K562 (cell line): ENCODE data around the gene ADGRG1. TPM values are rescaled to one million over a fixed set of nuclear protein-coding genes. Genes with fewer than 3 reads are reported as not detected.
A peak's percentile ranks its signal among the peaks of the same experiment; 100 is the strongest.

Source experiments
- CHD7 ChIP-seq: fragments of 200-600 bp; sonication (generic); IDR thresholded peaks from one replicate; pipeline ENCODE4 v1.6.1; 2012; ENCODE audit warnings: mild to moderate bottlenecking, low read depth, low read length, inconsistent platforms
- EZH2 ChIP-seq: IDR thresholded peaks from 2 replicates; pipeline ENCODE4 v1.6.1; 2012; ENCODE audit warnings: low read depth, mild to moderate bottlenecking, inconsistent platforms, low read length, borderline replicate concordance
- ID3 ChIP-seq, 2 experiments: fragments of 250-450 bp in 1 of 2; fragments of 450-650 bp in 1 of 2; sonication (Bioruptor Pico) in 1 of 2; IDR thresholded peaks; 2 replicates each; pipeline versions ENCODE4 v1.6.1 to v1.8.0; 2016 to 2021; ENCODE audit warnings: mild to moderate bottlenecking in 2 of 2, moderate library complexity in 2 of 2, missing compliant biosample characterization in 1 of 2, missing genetic modification characterization in 1 of 2
- KDM4B ChIP-seq, 2 experiments: fragments of 450-650 bp in 1 of 2; sonication (generic) in 1 of 2; IDR thresholded peaks; 2 replicates each; pipeline ENCODE4 v1.6.1; 2016 to 2017; ENCODE audit warnings: borderline replicate concordance in 2 of 2, antibody characterized with exemption in 1 of 2, low read depth in 1 of 2, mild to moderate bottlenecking in 1 of 2
- LEF1 ChIP-seq: fragments of 450-650 bp; IDR thresholded peaks from 2 replicates; pipeline ENCODE4 v1.6.1; 2016; ENCODE audit warnings: mild to moderate bottlenecking
- MYBL2 ChIP-seq, 2 experiments: fragments of 450-650 bp in 1 of 2; sonication (generic) in 1 of 2; formaldehyde crosslinking in 1 of 2; IDR thresholded peaks; 2 replicates each; pipeline versions ENCODE4 v1.6.1 to v1.8.1; 2017 to 2022; ENCODE audit warnings: borderline replicate concordance in 1 of 2, inconsistent platforms in 1 of 2, low read depth in 1 of 2, mild to moderate bottlenecking in 1 of 2, missing genetic modification reagents in 1 of 2, moderate library complexity in 1 of 2
- NFRKB ChIP-seq: fragments of 450-650 bp; IDR thresholded peaks from 2 replicates; pipeline ENCODE4 v1.6.1; 2016; ENCODE audit warnings: low read depth
- POLR2AphosphoS5 ChIP-seq: IDR thresholded peaks from 2 replicates; pipeline ENCODE4 v1.6.1; 2011; ENCODE audit warnings: mild to moderate bottlenecking, low read depth, low read length, moderate library complexity; ENCODE audit not compliant: control insufficient read depth, insufficient read depth
- POLR3G ChIP-seq: IDR thresholded peaks from 2 replicates; pipeline ENCODE4 v1.6.1; 2011; ENCODE audit not compliant: insufficient read length, insufficient replicate concordance; ENCODE audit errors: extremely low read depth
- RFX5 ChIP-seq: IDR thresholded peaks from 2 replicates; pipeline ENCODE4 v1.6.1; 2011; ENCODE audit warnings: low read depth, mild to moderate bottlenecking, improper control_type of control experiment, low read length
- SMAD4 ChIP-seq: fragments of 250-450 bp; sonication (Bioruptor Pico); conservative IDR thresholded peaks from 2 replicates; pipeline ENCODE4 v1.8.0; 2021; ENCODE audit warnings: inconsistent platforms, mild to moderate bottlenecking, moderate library complexity
- TSC22D4 ChIP-seq: fragments of 450-650 bp; IDR thresholded peaks from 2 replicates; pipeline ENCODE4 v1.6.1; 2016; ENCODE audit warnings: missing genetic modification characterization, missing biosample characterization, control low read depth
- ZKSCAN1 ChIP-seq: fragments of 150-350 bp; IDR thresholded peaks from 2 replicates; pipeline ENCODE4 v1.6.1; 2016; ENCODE audit warnings: low read depth, low read length
- ZNF57 ChIP-seq: fragments of 450-650 bp; formaldehyde crosslinking; IDR thresholded peaks from 2 replicates; pipeline ENCODE4 v1.4.0; 2020; ENCODE audit warnings: mild to moderate bottlenecking, moderate library complexity
- ZNF764 ChIP-seq: fragments of 250-450 bp; sonication (Bioruptor Pico); IDR thresholded peaks from 2 replicates; pipeline ENCODE4 v1.4.0; 2020; ENCODE audit warnings: low read depth, mild to moderate bottlenecking, moderate library complexity
- polyA plus RNA-seq, 8 experiments: library from polyadenylated mRNA; depleted of rRNA in 4 of 8; stranded (reverse) in 5 of 8; unstranded in 3 of 8; fragments of >200 nt; fragmentation: Nextera tagmentation in 2 of 8; fragmentation: Illumina TruSeq in 1 of 8; extraction: Ambion mirVana in 2 of 8; extraction: Trizol in 1 of 8; gene quantifications; 2 replicates each; pipeline versions ENCODE4 v1.2.1 to v1.2.3, GENCODE V29; 2011 to 2014; ENCODE audit warnings: inconsistent platforms in 1 of 8, missing spikeins in 1 of 8
- total RNA-seq, 7 experiments: library from RNA; depleted of rRNA in 6 of 7; stranded (reverse); fragments of >200 nt in 6 of 7; fragmentation: Illumina TruSeq in 2 of 7; extraction: Trizol in 2 of 7; gene quantifications; 2 replicates each; pipeline versions ENCODE4 v1.2.1 to v1.2.3, GENCODE V29; 2011 to 2021; ENCODE audit warnings: low replicate concordance in 1 of 7

ADGRG1 gene
- total and polyA plus RNA-seq, 9 of the 15 experiments (the other 6 are each of a cell fraction or from before 2014, with no cell fraction given) = 0.04 to 0.31 (median 0.16) TPM; not detected in 6

- TF ChIP-seq CHD7 (no peak), EZH2 (no peak), RFX5 (no peak), KDM4B (IDR thresholded peaks at IDR 0.05; ENCODE audit: borderline replicate concordance in 2 of 2, low read depth in 1 of 2) (no peak), ZNF57 (CRISPR knock-in tag) (no peak), POLR3G (no peak), POLR2AphosphoS5 (no peak), TSC22D4 (tag) (no peak), ZKSCAN1 (no peak), MYBL2 (IDR thresholded peaks at IDR 0.05; ENCODE audit: low read depth) (no peak), MYBL2 (CRISPR knock-in tag; IDR thresholded peaks at IDR 0.05; ENCODE audit: borderline replicate concordance) (no peak), ZNF764 (CRISPR knock-in tag) (no peak), LEF1 (peak; percentile 72; the same call in 1 of the 2 replicates), ID3 (CRISPR knock-in tag; IDR thresholded peaks at IDR 0.05) (no peak), ID3 (tag; IDR thresholded peaks at IDR 0.05) (peak; percentile 64; the same call in 1 of the 2 replicates), NFRKB (peak; percentile 85), SMAD4 (CRISPR knock-in tag) (peak; percentile 93)
Observed at GRCh38 chr16:57667526-57668262, 39.3 kb downstream of the ADGRG1 start (continued).
